CD4-positive, CD25-positive, alpha-beta regulatory T cell (primary cell): Measurements from ENCODE around the gene SLC26A8. TPM values are rescaled to one million over a fixed set of nuclear protein-coding genes. Genes with fewer than 3 reads are reported as not detected.

Experiments used
- ATAC-seq, 2 donors: fragments of 150-1000 bp; cut with Tn5 transposase; one replicate each; pipeline ENCODE4 v1.10.0; 2021; ENCODE audit warnings: low read depth in 2 of 2, moderate number of reproducible peaks in 2 of 2, moderate library complexity in 1 of 2
- DNase-seq, 3 donors: peaks; one replicate each; pipeline versions ENCODE4 v3.0.0 to v3.0.0-alpha.2; 2012 to 2022; ENCODE audit warnings: mixed read lengths in 1 of 3
- H3K27ac ChIP-seq: one replicate; pipeline ENCODE4 v1.7.0; 2013; ENCODE audit warnings: mild to moderate bottlenecking, low read length; ENCODE audit not compliant: insufficient read depth, poor library complexity, severe bottlenecking
- H3K27me3 ChIP-seq: one replicate; pipeline ENCODE4 v1.7.0; 2013; ENCODE audit warnings: low read length; ENCODE audit not compliant: control insufficient read depth, insufficient read depth
- H3K36me3 ChIP-seq: one replicate; pipeline ENCODE4 v1.7.0; 2013; ENCODE audit warnings: mild to moderate bottlenecking, low read length, moderate library complexity; ENCODE audit not compliant: control insufficient read depth, insufficient read depth
- H3K4me1 ChIP-seq: 2 replicates; pipeline ENCODE4 v1.7.0; 2013; ENCODE audit warnings: mild to moderate bottlenecking, low read length; ENCODE audit not compliant: insufficient read depth, control insufficient read depth, poor library complexity, severe bottlenecking
- H3K4me3 ChIP-seq: one replicate; pipeline ENCODE4 v1.7.0; 2013; ENCODE audit warnings: low read depth, mild to moderate bottlenecking, low read length, moderate library complexity
- H3K9me3 ChIP-seq, 2 experiments: 1 replicate in 1 of 2; 2 replicates in 1 of 2; pipeline ENCODE4 v1.7.0; 2013; ENCODE audit warnings: low read length in 2 of 2, mild to moderate bottlenecking in 1 of 2, moderate library complexity in 1 of 2; ENCODE audit not compliant: control insufficient read depth in 2 of 2
- H3K27ac Mint-ChIP-seq, 3 donors: one replicate each; pipeline ENCODE4 v1.8.0; 2020 to 2022; ENCODE audit warnings: mild to moderate bottlenecking in 3 of 3, mixed read lengths in 3 of 3, moderate library complexity in 2 of 3
- H3K27me3 Mint-ChIP-seq: one replicate; pipeline ENCODE4 v1.8.0; 2022; ENCODE audit warnings: mild to moderate bottlenecking, mixed read lengths
- H3K36me3 Mint-ChIP-seq: one replicate; pipeline ENCODE4 v1.8.0; 2020; ENCODE audit warnings: mixed read lengths
- H3K4me1 Mint-ChIP-seq, 4 donors: one replicate each; pipeline ENCODE4 v1.8.0; 2020 to 2022; ENCODE audit warnings: mixed read lengths in 4 of 4, mild to moderate bottlenecking in 1 of 4
- H3K4me3 Mint-ChIP-seq, 4 donors: one replicate each; pipeline ENCODE4 v1.8.0; 2020 to 2022; ENCODE audit warnings: mild to moderate bottlenecking in 4 of 4, mixed read lengths in 4 of 4, moderate library complexity in 3 of 4
- H3K9me3 Mint-ChIP-seq, 7 donors: one replicate each; pipeline ENCODE4 v1.8.0; 2020 to 2022; ENCODE audit warnings: mixed read lengths in 7 of 7, mild to moderate bottlenecking in 3 of 7, moderate library complexity in 2 of 7
- polyA plus RNA-seq, 4 donors: library from polyadenylated mRNA; unstranded; fragments of 300-500 nt; fragmentation: Illumina TruSeq; gene quantifications; one replicate each; pipeline ENCODE4 v1.2.3, GENCODE V29; 2021
- total RNA-seq: library from RNA; stranded (reverse); gene quantifications from one replicate; pipeline ENCODE4 v1.2.3, GENCODE V29; 2022

The SLC26A8 gene
- total and polyA plus RNA-seq, 5 donors from 2014 or later = not detected

DNA sequence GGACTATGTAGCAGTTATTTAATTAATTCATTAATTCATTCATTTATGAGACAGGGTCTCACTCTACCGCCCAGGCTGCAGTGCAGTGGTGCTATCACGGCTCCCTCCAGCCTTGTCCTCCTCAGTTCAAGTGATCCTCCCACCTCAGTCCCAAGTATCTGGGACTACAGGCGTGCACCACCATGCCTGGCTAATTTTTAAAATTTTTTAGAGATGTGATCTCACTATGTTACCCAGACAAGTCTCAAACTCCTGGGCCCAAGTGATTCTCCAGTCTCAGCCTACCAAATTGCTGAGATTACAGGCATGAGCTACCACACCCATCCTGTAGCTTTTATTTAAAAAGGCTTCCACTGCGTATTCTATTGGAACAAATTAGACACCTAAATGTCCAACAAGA, 127.0 kb downstream of the SLC26A8 start:
- peaks cover 31% of the 10 kb centered on the region for H3K36me3 Mint-ChIP-seq
- no peaks in the 10 kb centered on the region for H3K9me3 ChIP-seq
- no peaks in the 10 kb centered on the region for H3K4me1 ChIP-seq
- no peak overlapping the region for H3K27ac Mint-ChIP-seq
- no peaks in the 10 kb centered on the region for H3K27me3 Mint-ChIP-seq
- DNase-seq (no peak), ATAC-seq (no peak)
- H3K4me3 Mint-ChIP-seq = no peak overlapping the region
- peaks cover 5% of the 10 kb centered on the region for H3K36me3 ChIP-seq
- H3K4me3 ChIP-seq = no peak overlapping the region
- no peak overlapping the region for H3K27ac ChIP-seq
- H3K9me3 Mint-ChIP-seq = peaks cover 0 to 2% (median 0%) of the 10 kb centered on the region in 7 donors
- no peaks in the 10 kb centered on the region for H3K27me3 ChIP-seq
- H3K4me1 Mint-ChIP-seq = peaks cover 9 to 48% (median 37%) of the 10 kb centered on the region in 4 donors

DNA sequence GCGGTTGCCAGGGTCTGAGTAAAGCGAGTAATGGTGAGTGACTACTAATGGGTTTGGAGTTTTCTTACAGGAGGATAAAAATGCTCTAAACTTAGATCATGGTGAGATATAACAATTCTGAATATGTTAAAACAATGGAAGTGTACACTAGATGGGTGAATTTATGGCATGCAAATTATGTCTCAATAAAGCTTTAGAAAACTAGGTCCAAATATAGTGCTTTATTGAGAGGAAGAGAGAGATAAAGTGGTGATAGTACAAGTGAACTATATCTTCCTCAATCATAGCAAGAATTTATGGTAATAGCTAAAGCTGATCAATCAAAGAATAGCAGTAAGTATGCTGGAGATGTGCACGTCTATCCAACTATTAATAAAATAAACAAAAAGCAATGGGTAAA, 127.4 kb downstream of the SLC26A8 start:
- peaks cover 3% of the 10 kb centered on the region for H3K36me3 ChIP-seq
- no peak overlapping the region for H3K27ac ChIP-seq
- H3K36me3 Mint-ChIP-seq = peaks cover 31% of the 10 kb centered on the region
- ATAC-seq = no peak
- peaks cover 9 to 46% (median 37%) of the 10 kb centered on the region in 4 donors for H3K4me1 Mint-ChIP-seq
- H3K27me3 Mint-ChIP-seq = no peaks in the 10 kb centered on the region
- no peaks in the 10 kb centered on the region for H3K27me3 ChIP-seq
- no peaks in the 10 kb centered on the region for H3K4me1 ChIP-seq
- DNase-seq = no peak
- peaks cover 0 to 2% (median 0%) of the 10 kb centered on the region in 7 donors for H3K9me3 Mint-ChIP-seq
- H3K27ac Mint-ChIP-seq = no peak overlapping the region
- H3K4me3 Mint-ChIP-seq = no peak overlapping the region
- H3K4me3 ChIP-seq = no peak overlapping the region
- no peaks in the 10 kb centered on the region for H3K9me3 ChIP-seq

DNA sequence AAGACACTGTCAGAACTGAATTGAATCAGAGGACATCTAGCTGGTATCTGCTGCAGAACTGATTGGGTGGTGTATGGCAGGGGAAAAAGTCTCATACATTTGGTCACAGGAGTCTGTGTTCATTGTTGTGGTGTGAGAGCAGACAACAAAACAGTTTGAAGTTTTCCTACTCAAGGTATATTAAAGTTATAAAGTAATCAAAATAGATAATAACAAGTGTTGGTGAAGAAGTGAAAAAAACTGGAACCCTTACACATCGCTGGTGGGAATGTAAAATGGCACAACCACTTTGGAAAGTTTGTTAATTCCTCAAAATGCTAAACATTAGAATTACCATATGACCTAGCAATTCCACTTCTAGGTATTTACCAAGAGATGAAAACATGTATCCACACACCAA, 128.2 kb downstream of the SLC26A8 start:
- H3K9me3 ChIP-seq = no peaks in the 10 kb centered on the region
- no peaks in the 10 kb centered on the region for H3K27me3 ChIP-seq
- DNase-seq (no peak), ATAC-seq (no peak)
- Mint-ChIP-seq H3K27ac (peak overlapping the region in 1 of 3 donors; percentile 39), H3K4me1 (peaks cover 9 to 43% (median 34%) of the 10 kb centered on the region in 4 donors), H3K9me3 (peaks cover 0 to 2% (median 0%) of the 10 kb centered on the region in 7 donors), H3K27me3 (no peaks in the 10 kb centered on the region), H3K4me3 (no peak overlapping the region), H3K36me3 (peaks cover 31% of the 10 kb centered on the region)
- no peak overlapping the region for H3K4me3 ChIP-seq
- no peak overlapping the region for H3K27ac ChIP-seq
- no peaks in the 10 kb centered on the region for H3K4me1 ChIP-seq
- peaks cover 3% of the 10 kb centered on the region for H3K36me3 ChIP-seq

DNA sequence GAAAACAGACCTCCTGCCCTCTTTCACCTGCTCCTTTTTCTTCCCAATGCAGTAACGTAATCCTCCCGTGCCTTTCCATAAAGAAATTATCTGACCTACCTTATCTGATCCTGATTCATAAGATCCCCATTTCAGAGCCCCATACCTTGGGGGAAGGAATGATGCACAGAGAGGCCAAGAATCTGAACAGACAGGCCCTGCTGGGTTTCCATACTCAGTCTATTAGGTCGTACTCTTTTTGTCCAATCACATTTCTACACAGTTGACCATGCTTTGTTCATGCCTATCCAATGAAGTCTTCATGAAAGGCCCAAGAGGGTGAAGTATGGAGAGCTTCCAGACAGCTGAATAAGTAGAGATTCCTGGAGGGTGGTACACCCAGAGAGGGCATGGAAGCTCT, 128.9 kb downstream of the SLC26A8 start:
- no peak overlapping the region for H3K27ac ChIP-seq
- H3K4me3 Mint-ChIP-seq = no peak overlapping the region
- peak overlapping the region in 2 of 3 donors; percentile 27 to 39 for H3K27ac Mint-ChIP-seq
- H3K27me3 Mint-ChIP-seq = no peaks in the 10 kb centered on the region
- ATAC-seq (no peak), DNase-seq (no peak)
- peaks cover 3% of the 10 kb centered on the region for H3K36me3 ChIP-seq
- H3K9me3 Mint-ChIP-seq = peaks cover 0 to 2% (median 0%) of the 10 kb centered on the region in 7 donors
- H3K4me3 ChIP-seq = no peak overlapping the region
- H3K4me1 ChIP-seq = no peaks in the 10 kb centered on the region
- H3K9me3 ChIP-seq = no peaks in the 10 kb centered on the region
- no peaks in the 10 kb centered on the region for H3K27me3 ChIP-seq
- peaks cover 9 to 41% (median 32%) of the 10 kb centered on the region in 4 donors for H3K4me1 Mint-ChIP-seq
- H3K36me3 Mint-ChIP-seq = peaks cover 28% of the 10 kb centered on the region

DNA sequence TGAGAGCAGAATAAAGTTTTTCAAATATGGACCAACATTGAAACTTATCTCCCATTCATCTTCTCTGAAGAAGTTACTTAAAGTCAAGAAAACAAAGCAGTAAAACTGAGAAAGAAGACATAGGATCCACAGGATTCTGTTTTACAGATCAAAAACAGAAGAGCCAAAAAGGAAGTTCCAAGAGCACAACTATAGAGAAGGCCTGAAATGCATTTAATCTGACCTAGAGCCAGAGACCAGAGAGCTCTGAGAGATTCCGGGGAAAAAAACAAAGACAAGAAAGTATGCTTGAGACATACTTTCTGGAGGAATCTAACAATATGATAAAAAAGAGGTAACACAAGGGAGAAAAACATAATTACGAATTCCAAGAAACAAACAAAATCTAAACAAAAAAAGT, 129.7 kb downstream of the SLC26A8 start:
- peak overlapping the region in 2 of 3 donors; percentile 0 to 3 for H3K27ac Mint-ChIP-seq
- H3K36me3 Mint-ChIP-seq = peaks cover 26% of the 10 kb centered on the region
- H3K4me3 ChIP-seq = no peak overlapping the region
- H3K27me3 Mint-ChIP-seq = no peaks in the 10 kb centered on the region
- no peaks in the 10 kb centered on the region for H3K9me3 ChIP-seq
- peaks cover 5% of the 10 kb centered on the region for H3K36me3 ChIP-seq
- ATAC-seq (no peak), DNase-seq (no peak)
- H3K4me3 Mint-ChIP-seq = no peak overlapping the region
- peaks cover 9 to 39% (median 28%) of the 10 kb centered on the region in 4 donors for H3K4me1 Mint-ChIP-seq
- no peaks in the 10 kb centered on the region for H3K27me3 ChIP-seq
- H3K4me1 ChIP-seq = no peaks in the 10 kb centered on the region
- H3K9me3 Mint-ChIP-seq = peaks cover 0 to 2% (median 0%) of the 10 kb centered on the region in 7 donors
- H3K27ac ChIP-seq = no peak overlapping the region

Other genes with a start within 250 kb of the SLC26A8 start
- not detected for gene CLPSL2, start 248.0 kb downstream of the SLC26A8 start, total RNA-seq
- not detected for gene CLPSL2, start 248.0 kb downstream of the SLC26A8 start, polyA plus RNA-seq
- gene CLPSL1, start 243.6 kb downstream of the SLC26A8 start, total RNA-seq = not detected
- not detected for gene CLPSL1, start 243.6 kb downstream of the SLC26A8 start, polyA plus RNA-seq
- gene CLPS, start 227.3 kb downstream of the SLC26A8 start, total RNA-seq = not detected
- not detected for gene CLPS, start 227.3 kb downstream of the SLC26A8 start, polyA plus RNA-seq
- gene LHFPL5, start 219.3 kb downstream of the SLC26A8 start, total RNA-seq = not detected
- gene LHFPL5, start 219.3 kb downstream of the SLC26A8 start, polyA plus RNA-seq = not detected
- gene SRPK1, start 103.5 kb downstream of the SLC26A8 start, total RNA-seq = 47.0 TPM
- gene SRPK1, start 103.5 kb downstream of the SLC26A8 start, polyA plus RNA-seq = 10 to 100 TPM; 53.5 to 65.4 (median 57.8) TPM
- 62.5 TPM for gene MAPK14, start 3.2 kb upstream of the SLC26A8 start, total RNA-seq
- gene MAPK14, start 3.2 kb upstream of the SLC26A8 start, polyA plus RNA-seq = 10 to 100 TPM; 44.6 to 65.0 (median 53.7) TPM
- 68.7 TPM for gene MAPK13, start 105.9 kb upstream of the SLC26A8 start, total RNA-seq
- 10 to 100 TPM; 60.7 to 75.8 (median 69.8) TPM for gene MAPK13, start 105.9 kb upstream of the SLC26A8 start, polyA plus RNA-seq
- gene BRPF3, start 172.1 kb upstream of the SLC26A8 start, total RNA-seq = 37.7 TPM
- 1 to 10 TPM; 3.2 to 5.3 (median 4.0) TPM for gene BRPF3, start 172.1 kb upstream of the SLC26A8 start, polyA plus RNA-seq
- gene PNPLA1, start 245.4 kb upstream of the SLC26A8 start, total RNA-seq = 0.25 TPM
- not detected for gene PNPLA1, start 245.4 kb upstream of the SLC26A8 start, polyA plus RNA-seq